Body of pancreas (tissue), 4 donors: ENCODE data around the gene CUEDC1.

Source experiments
- CTCF ChIP-seq, 7 experiments: fragments of 450-650 bp in 4 of 7; fragments of 200-600 bp in 3 of 7; sonication (generic) in 3 of 7; IDR thresholded peaks; one replicate each; pipeline ENCODE4 v1.5.1; 2016 to 2019; ENCODE audit warnings: antibody characterized with exemption in 7 of 7
- POLR2A ChIP-seq, 3 donors: fragments of 450-650 bp; IDR thresholded peaks; one replicate each; pipeline ENCODE4 v1.6.1; 2016; ENCODE audit warnings: antibody characterized with exemption in 3 of 3, mild to moderate bottlenecking in 2 of 3

- no peak for TF ChIP-seq CTCF (IDR thresholded peaks at IDR 0.05)
- no peak for TF ChIP-seq POLR2A (IDR thresholded peaks at IDR 0.05)
These were observed 131.5 kb downstream of the CUEDC1 start for GRCh38 chr17:57823469-57824401.
